ENCODE data around the gene CCL16.
"Not testable (repeated sequence)": the region's sequence is repeated elsewhere in the genome, so short reads cannot be mapped to it uniquely, and the experiment has no call there.

Gene CCL16

GRCh38 chr17:35981246-35981645 is at the start of gene CCL16:
Gene CCL16 (minus strand): TSS chr17:35981497. CDS start chr17:35981420, 77 bp downstream.
- no peak for DNase-seq (ENCODE audit: low read depth, low spot score)
- H3K27ac ChIP-seq, result no peak within 1 kb of the TSS

- no peak overlapping the region for H3K27ac ChIP-seq
- DNase-seq (ENCODE audit: low read depth, low spot score), result no peak
Measured at GRCh38 chr17:36030956-36031355, 49.7 kb upstream of the CCL16 start.

- DNase-seq (ENCODE audit: low read depth, low spot score), result no peak
- no peak overlapping the region for H3K27ac ChIP-seq
Measured at GRCh38 chr17:36027761-36028160, 46.5 kb upstream of the CCL16 start.

GRCh38 chr17:36024106-36024869 is 43.0 kb upstream of the CCL16 start:
- no peak for DNase-seq (ENCODE audit: low read depth, low spot score)
- no peak overlapping the region for H3K27ac ChIP-seq

- DNase-seq (ENCODE audit: low read depth, low spot score), result no peak
- H3K27ac ChIP-seq, result no peak overlapping the region
Measured at GRCh38 chr17:36019423-36019822, 38.1 kb upstream of the CCL16 start.

GRCh38 chr17:36017799-36018198 is 36.5 kb upstream of the CCL16 start, which contains the start of gene CCL23:
Gene CCL23 (minus strand): TSS chr17:36017972. CDS start chr17:36017897, 75 bp downstream.
- H3K27ac ChIP-seq, result no peak within 1 kb of the TSS
- no peak for DNase-seq (ENCODE audit: low read depth, low spot score)

GRCh38 chr17:36016555-36016954 is 35.3 kb upstream of the CCL16 start:
- H3K27ac ChIP-seq, result no peak overlapping the region
- no peak for DNase-seq (ENCODE audit: low read depth, low spot score)

- not testable (repeated sequence) for H3K27ac ChIP-seq
Measured at GRCh38 chr17:36015895-36016294, 34.6 kb upstream of the CCL16 start.

GRCh38 chr17:36014946-36015345 is 33.6 kb upstream of the CCL16 start:
- no peak overlapping the region for H3K27ac ChIP-seq
- no peak for DNase-seq (ENCODE audit: low read depth, low spot score)

More at GRCh38 chr17:36015895-36016294, 34.6 kb upstream of the CCL16 start:
- not testable (repeated sequence) for DNase-seq (ENCODE audit: low read depth, low spot score)

- H3K27ac ChIP-seq, result no peak overlapping the region
- no peak for DNase-seq (ENCODE audit: low read depth, low spot score)
Measured at GRCh38 chr17:36011201-36011600, 29.9 kb upstream of the CCL16 start.

- no peak overlapping the region for H3K27ac ChIP-seq
- no peak for DNase-seq (ENCODE audit: low read depth, low spot score)
Measured at GRCh38 chr17:36008998-36009665, 27.8 kb upstream of the CCL16 start.

GRCh38 chr17:36004594-36005108 is 23.4 kb upstream of the CCL16 start:
- no peak for DNase-seq (ENCODE audit: low read depth, low spot score)

GRCh38 chr17:36002631-36003030 is 21.3 kb upstream of the CCL16 start:
- H3K27ac ChIP-seq, result no peak overlapping the region
- DNase-seq (ENCODE audit: low read depth, low spot score), result no peak

More at GRCh38 chr17:36004594-36005108, 23.4 kb upstream of the CCL16 start:
- H3K27ac ChIP-seq, result no peak overlapping the region

- no peak overlapping the region for H3K27ac ChIP-seq
- no peak for DNase-seq (ENCODE audit: low read depth, low spot score)
Measured at GRCh38 chr17:36001862-36002603, 20.7 kb upstream of the CCL16 start.

GRCh38 chr17:36001110-36001771 is 19.9 kb upstream of the CCL16 start, which contains the start of gene CCL15:
Gene CCL15 (minus strand): TSS chr17:36001553. CDS start chr17:36001492, 61 bp downstream.
- DNase-seq (ENCODE audit: low read depth, low spot score), result no peak
- H3K27ac ChIP-seq, result no peak within 1 kb of the TSS

GRCh38 chr17:36000732-36001109 is 19.4 kb upstream of the CCL16 start:
- DNase-seq (ENCODE audit: low read depth, low spot score), result no peak
- H3K27ac ChIP-seq, result no peak overlapping the region

GRCh38 chr17:35998756-35999155 is 17.5 kb upstream of the CCL16 start:
- no peak overlapping the region for H3K27ac ChIP-seq
- no peak for DNase-seq (ENCODE audit: low read depth, low spot score)

GRCh38 chr17:35998018-35998545 is 16.8 kb upstream of the CCL16 start:
- DNase-seq (ENCODE audit: low read depth, low spot score), result no peak
- H3K27ac ChIP-seq, result no peak overlapping the region

GRCh38 chr17:35995346-35995745 is 14.0 kb upstream of the CCL16 start:
- DNase-seq (ENCODE audit: low read depth, low spot score); H3K27ac ChIP-seq: not testable (repeated sequence)

GRCh38 chr17:35991075-35991474 is 9.8 kb upstream of the CCL16 start:
- no peak overlapping the region for H3K27ac ChIP-seq
- no peak for DNase-seq (ENCODE audit: low read depth, low spot score)

All from epithelial cell of prostate (primary cell).